B cell (primary cell): Measurements from ENCODE around the gene LTB. TPM values are rescaled to one million over a fixed set of nuclear protein-coding genes. Genes with fewer than 3 reads are reported as not detected.

Experiments used
- ATAC-seq: fragments of 200-7000 bp; cut with Tn5 transposase; one replicate; pipeline ENCODE4 v1.10.0; 2021; ENCODE audit warnings: low read depth, mild to moderate bottlenecking, moderate number of reproducible peaks, moderate library complexity
- CTCF ChIA-PET: fragments of 350-600 bp; sonication (Branson Sonifier 250); formaldehyde crosslinking; loops from one replicate; lab custom pipeline; 2021; ENCODE audit warnings: antibody characterized with exemption, inconsistent platforms; lab: Charles Lee
- POLR2A ChIA-PET: fragments of 350-600 bp; sonication (Branson Sonifier 250); formaldehyde crosslinking; loops from one replicate; lab custom pipeline; 2021; ENCODE audit warnings: antibody characterized with exemption; lab: Charles Lee
- DNase-seq: peaks from one replicate; pipeline ENCODE4 v3.0.0; 2013
- H2AFZ ChIP-seq: 2 replicates; pipeline ENCODE4 v1.6.1; 2012; ENCODE audit warnings: mild to moderate bottlenecking, low read depth, low read length; ENCODE audit not compliant: insufficient read depth, poor library complexity, severe bottlenecking
- H3K27ac ChIP-seq, 2 donors: 1 replicate in 1 of 2; 2 replicates in 1 of 2; pipeline ENCODE4 v1.5.1; 2012 to 2013; ENCODE audit warnings: low read length in 2 of 2, mild to moderate bottlenecking in 2 of 2, moderate library complexity in 1 of 2
- H3K27me3 ChIP-seq, 4 experiments: fragments of 200-600 bp in 1 of 4; sonication (generic) in 1 of 4; replicated peaks in 1 of 4; 1 replicate in 2 of 4; 2 replicates in 2 of 4; pipeline versions ENCODE4 v1.6.1 to v1.7.0; 2013 to 2016; ENCODE audit warnings: low read length in 3 of 4, mild to moderate bottlenecking in 2 of 4, mixed read lengths in 1 of 4, moderate library complexity in 1 of 4; ENCODE audit not compliant: insufficient read depth in 4 of 4, control insufficient read depth in 3 of 4; ENCODE audit errors: control extremely low read depth in 1 of 4
- H3K36me3 ChIP-seq, 2 experiments: replicated peaks in 1 of 2; 1 replicate in 1 of 2; 2 replicates in 1 of 2; pipeline versions ENCODE4 v1.6.1 to v1.7.1; 2013; ENCODE audit warnings: low read length in 1 of 2; ENCODE audit not compliant: insufficient read depth in 2 of 2, control insufficient read depth in 1 of 2; ENCODE audit errors: control extremely low read depth in 1 of 2, extremely low read depth in 1 of 2
- H3K4me1 ChIP-seq, 2 donors: fragments of 200-600 bp in 1 of 2; sonication (generic) in 1 of 2; 1 replicate in 1 of 2; 2 replicates in 1 of 2; pipeline versions ENCODE4 v1.5.1 to v1.6.1; 2013 to 2017; ENCODE audit warnings: low read length in 2 of 2; ENCODE audit not compliant: control insufficient read depth in 2 of 2, insufficient read depth in 2 of 2
- H3K4me2 ChIP-seq: replicated peaks from 2 replicates; pipeline ENCODE3; 2012; ENCODE audit warnings: mild to moderate bottlenecking, low read depth, low read length; ENCODE audit not compliant: poor library complexity, severe bottlenecking
- H3K4me3 ChIP-seq, 5 experiments: fragments of 200-600 bp in 1 of 5; sonication (generic) in 1 of 5; 1 replicate in 3 of 5; 2 replicates in 2 of 5; pipeline versions ENCODE4 v1.5.1 to v1.7.0; 2011 to 2016; ENCODE audit warnings: low read length in 4 of 5, mild to moderate bottlenecking in 4 of 5, low read depth in 2 of 5, control low read depth in 1 of 5, moderate library complexity in 1 of 5; ENCODE audit not compliant: insufficient read depth in 1 of 5; ENCODE audit errors: control extremely low read depth in 1 of 5, extremely low read depth in 1 of 5
- H3K79me2 ChIP-seq: fragments of 200-600 bp; sonication (generic); one replicate; pipeline ENCODE4 v1.6.0; 2016; ENCODE audit warnings: low read length; ENCODE audit not compliant: control insufficient read depth, insufficient read depth
- H3K9ac ChIP-seq: fragments of 200-600 bp; sonication (generic); 2 replicates; pipeline ENCODE4 v1.6.1; 2017; ENCODE audit warnings: mild to moderate bottlenecking, low read length, moderate library complexity
- H3K9me3 ChIP-seq, 3 donors: one replicate each; pipeline versions ENCODE4 v1.6.1 to v1.7.1; 2013; ENCODE audit warnings: low read length in 2 of 3; ENCODE audit not compliant: control insufficient read depth in 2 of 3, insufficient read depth in 1 of 3; ENCODE audit errors: control extremely low read depth in 1 of 3
- H4K20me1 ChIP-seq: 2 replicates; pipeline ENCODE4 v1.6.0; 2012; ENCODE audit warnings: mild to moderate bottlenecking, low read length; ENCODE audit not compliant: insufficient read depth, control insufficient read depth, poor library complexity, severe bottlenecking
- H3K27ac Mint-ChIP-seq: one replicate; pipeline ENCODE4 v1.8.0; 2021; ENCODE audit warnings: mixed read lengths
- H3K27me3 Mint-ChIP-seq: one replicate; pipeline ENCODE4 v1.8.0; 2021; ENCODE audit warnings: mixed read lengths
- H3K4me1 Mint-ChIP-seq: one replicate; pipeline ENCODE4 v1.8.0; 2021; ENCODE audit warnings: mixed read lengths
- H3K4me3 Mint-ChIP-seq: one replicate; pipeline ENCODE4 v1.8.0; 2021; ENCODE audit warnings: mixed read lengths
- H3K9me3 Mint-ChIP-seq: one replicate; pipeline ENCODE4 v1.8.0; 2022; ENCODE audit warnings: mixed read lengths; ENCODE audit not compliant: insufficient read depth
- CTCF ChIP-seq: fragments of 200-600 bp; IDR thresholded peaks from one replicate; pipeline ENCODE4 v1.8.0; 2022; ENCODE audit warnings: antibody characterized with exemption, mild to moderate bottlenecking
- EZH2 ChIP-seq: IDR thresholded peaks from 2 replicates; pipeline ENCODE4 v1.6.1; 2012; ENCODE audit warnings: borderline replicate concordance, low read depth, mild to moderate bottlenecking, moderate library complexity, low read length; ENCODE audit not compliant: insufficient read depth, poor library complexity, severe bottlenecking
- whole genome bisulfite sequencing: methylation state at CpG from one replicate; pipeline ENCODE4 v1.1.5; 2013; ENCODE audit warnings: missing lambda C conversion rate; ENCODE audit not compliant: insufficient coverage; 5-methylcytosine and 5-hydroxymethylcytosine counted together
- intact Hi-C: fragments of 100-400 bp; cut with micrococcal nuclease; formaldehyde crosslinking; loops from one replicate; pipeline ENCODE4 v1.10.0; 2022
- polyA plus RNA-seq: library from polyadenylated mRNA; depleted of rRNA; stranded (reverse); fragments of >200 nt; gene quantifications from 2 replicates; pipeline ENCODE4 v1.2.3, GENCODE V29; 2012
- total RNA-seq, 2 donors: library from RNA; stranded (reverse); fragments of 120-200 nt in 1 of 2; gene quantifications; 1 replicate in 1 of 2; 2 replicates in 1 of 2; pipeline versions ENCODE4 v1.2.3 to v1.2.4, GENCODE V29; 2013 to 2022

The LTB gene
- total and polyA plus RNA-seq, 2 donors (not counting 1 experiment from before 2014, with no cell fraction given): 488 to 938 TPM

GRCh38 chr6:31629014-31629413 lies 46.8 kb upstream of the LTB start:
- Mint-ChIP-seq H3K4me3 (no peak overlapping the region), H3K27ac (no peak overlapping the region), H3K9me3 (no peaks in the 10 kb centered on the region), H3K27me3 (no peaks in the 10 kb centered on the region), H3K4me1 (no peaks in the 10 kb centered on the region)
- Histone ChIP-seq H3K27ac (no peak overlapping the region), H3K4me3 (no peak overlapping the region), H2AFZ (no peak overlapping the region), H3K9ac (no peak overlapping the region), H3K9me3 (no peaks in the 10 kb centered on the region), H3K4me1 (no peaks in the 10 kb centered on the region), H3K27me3 (no peaks in the 10 kb centered on the region), H3K36me3 (peaks cover 5 to 91% of the 10 kb centered on the region in 2 experiments), H4K20me1 (peaks cover 47% of the 10 kb centered on the region), H3K4me2 (no peak overlapping the region), H3K79me2 (peaks cover 8% of the 10 kb centered on the region)
- CTCF ChIA-PET: no interaction called here
- ATAC-seq: no peak
- 100% methylated on average over 6 of the region's 7 CpGs for WGBS
- intact Hi-C loops: no loop called here
- DNase-seq: no peak
- POLR2A ChIA-PET: no interaction called here
- TF ChIP-seq EZH2 (no peak), CTCF (no peak)

GRCh38 chr6:31627690-31628287 lies 45.6 kb upstream of the LTB start:
- Histone ChIP-seq H3K9ac (no peak overlapping the region), H3K27ac (no peak overlapping the region), H2AFZ (no peak overlapping the region), H3K9me3 (no peaks in the 10 kb centered on the region), H3K27me3 (no peaks in the 10 kb centered on the region), H3K36me3 (peaks cover 7 to 90% of the 10 kb centered on the region in 2 experiments), H3K4me2 (no peak overlapping the region), H3K4me1 (no peaks in the 10 kb centered on the region), H3K79me2 (peaks cover 5% of the 10 kb centered on the region), H4K20me1 (peaks cover 38% of the 10 kb centered on the region), H3K4me3 (no peak overlapping the region)
- ChIA-PET POLR2A (interaction anchor here (0.6 kb wide), 1 partner anchor 341 kb away, joined by 3 read pairs; no protein-coding TSS in a partner anchor), CTCF (interaction anchor here (1.1 to 1.2 kb wide), 2 partner anchors 76 to 263 kb away, joined by 3 read pairs; no protein-coding TSS in a partner anchor)
- Mint-ChIP-seq H3K27ac (no peak overlapping the region), H3K4me1 (peaks cover under 1% of the 10 kb centered on the region), H3K4me3 (no peak overlapping the region), H3K9me3 (no peaks in the 10 kb centered on the region), H3K27me3 (no peaks in the 10 kb centered on the region)
- DNase-seq (no peak), ATAC-seq (no peak)
- intact Hi-C loops: no loop called here
- 98% methylated on average over 18 of the region's 19 CpGs for WGBS
- no peak for TF ChIP-seq CTCF
- no peak for TF ChIP-seq EZH2
